ENCODE data around the gene CCR5AS.

GRCh38 chr3:46442576-46443530 lies 36.0 kb upstream of the CCR5AS start:
- TF ChIP-seq CTCF (IDR thresholded peaks at IDR 0.05 in 8 of 11, conservative IDR thresholded peaks at IDR 0.05 in 3 of 11) (peak in 7 of 11 experiments; percentile 38 to 88 (median 64)), POLR2A (IDR thresholded peaks at IDR 0.05) (no peak)

Data from spleen (tissue), 7 donors.